Epithelial cell of esophagus (primary cell): ENCODE data around the gene HNRNPM.

Source experiments
- DNase-seq: peaks from one replicate; pipeline ENCODE4 v3.0.0; 2010; ENCODE audit warnings: low read depth
- H3K4me3 ChIP-seq: 2 replicates; pipeline ENCODE4 v1.5.1; 2011; ENCODE audit warnings: mild to moderate bottlenecking, low read length, control low read depth
- CTCF ChIP-seq: IDR thresholded peaks from 2 replicates; pipeline ENCODE4 v1.5.1; 2011; ENCODE audit warnings: low read depth, mild to moderate bottlenecking, low read length, control low read depth, inconsistent platforms; ENCODE audit not compliant: insufficient read depth; ENCODE audit errors: missing control alignments

HNRNPM gene

DNA sequence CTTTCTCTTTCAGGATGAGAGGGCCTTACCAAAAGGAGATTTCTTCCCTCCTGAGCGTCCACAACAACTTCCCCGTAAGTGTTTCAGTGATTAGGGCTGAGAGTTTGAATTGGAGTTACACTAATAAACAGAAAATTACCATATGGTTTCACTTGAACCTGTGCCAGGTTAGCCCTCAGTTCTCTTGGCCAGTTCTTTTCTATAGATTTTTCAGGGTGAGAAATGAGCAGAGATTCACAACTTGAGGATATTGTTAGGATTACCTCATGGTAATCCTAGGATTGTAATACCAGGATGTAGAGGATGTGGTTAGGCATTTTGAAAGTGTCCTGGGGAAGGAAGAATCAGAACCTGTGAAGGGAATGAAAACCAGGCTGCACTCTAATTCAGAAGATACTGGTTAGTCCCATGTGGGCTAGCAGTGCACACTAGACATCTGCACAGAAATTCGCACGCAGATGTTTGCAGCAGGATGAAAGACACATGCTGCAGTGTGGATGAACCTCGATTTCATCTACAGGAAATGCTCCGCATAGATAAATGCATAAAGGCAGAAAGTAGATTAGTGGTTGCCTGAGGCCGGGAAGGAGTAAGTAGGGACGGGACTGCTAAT, 24.1 kb downstream of the HNRNPM start:
- H3K4me3 ChIP-seq = no peak overlapping the region
- TF ChIP-seq CTCF = no peak
- DNase-seq = no peak

GRCh38 chr19:8469613-8470368, 25.0 kb downstream of the HNRNPM start:
- H3K4me3 ChIP-seq = no peak overlapping the region
- no peak for TF ChIP-seq CTCF
- DNase-seq = no peak

DNA sequence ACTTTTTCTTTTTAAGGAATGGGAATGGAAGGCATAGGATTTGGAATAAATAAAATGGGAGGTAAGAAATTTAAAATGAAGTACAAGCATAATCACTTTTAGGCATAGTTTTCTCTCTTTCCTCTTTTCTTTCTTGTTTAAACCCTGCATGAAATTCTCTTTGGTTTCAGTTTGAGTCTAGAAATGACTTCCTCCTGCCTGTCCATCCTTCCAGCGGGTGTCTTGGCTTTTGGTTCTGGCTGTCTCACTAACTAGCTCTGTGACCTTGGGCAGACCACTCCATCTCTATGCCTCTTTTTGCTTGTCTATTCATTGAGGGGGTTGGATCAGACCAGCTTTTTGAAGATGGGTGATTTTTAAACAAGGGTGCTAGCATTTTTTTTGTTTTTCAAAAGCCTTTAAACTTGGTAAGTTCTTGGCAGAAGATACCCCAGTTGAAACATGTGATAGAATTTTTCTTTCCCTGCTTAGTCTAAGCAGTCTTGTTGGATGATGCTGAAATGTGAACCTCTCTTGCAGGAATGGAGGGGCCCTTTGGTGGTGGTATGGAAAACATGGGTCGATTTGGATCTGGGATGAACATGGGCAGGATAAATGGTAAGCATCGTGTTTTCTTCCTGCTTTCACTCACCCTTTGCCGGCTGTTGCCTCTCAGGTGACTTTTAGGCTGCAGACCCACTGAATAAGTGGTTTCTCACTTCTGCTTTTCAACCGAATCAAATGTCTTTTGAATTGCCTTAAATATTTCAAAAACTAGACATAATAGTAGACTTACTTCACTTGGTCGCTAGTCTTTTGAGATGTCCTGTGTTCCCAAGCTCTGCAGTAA, 29.1 kb downstream of the HNRNPM start:
- H3K4me3 ChIP-seq = no peak overlapping the region
- TF ChIP-seq CTCF = no peak
- DNase-seq = no peak

GRCh38 chr19:8475005-8475404, 30.2 kb downstream of the HNRNPM start:
- H3K4me3 ChIP-seq = no peak overlapping the region
- DNase-seq = no peak
- no peak for TF ChIP-seq CTCF

DNA sequence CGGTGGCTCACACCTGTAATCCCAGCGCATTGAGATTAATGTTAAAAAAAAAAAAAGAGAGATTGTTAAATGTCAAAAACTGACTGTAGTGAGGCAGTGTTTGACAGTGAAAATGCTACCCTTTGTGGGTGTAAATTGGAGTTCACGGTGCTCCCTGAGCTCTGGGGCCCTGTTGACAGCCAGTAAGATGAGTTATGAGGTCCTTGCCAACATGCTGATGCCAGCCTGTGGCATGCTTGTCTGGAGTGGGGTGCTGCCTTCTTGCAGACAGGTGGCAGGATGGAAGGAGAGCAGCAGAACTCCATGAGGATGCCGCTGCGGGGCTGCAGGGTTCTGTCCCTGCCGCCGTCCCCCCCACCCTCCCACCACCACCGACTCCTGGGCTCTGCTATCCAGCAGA, 31.7 kb downstream of the HNRNPM start:
- DNase-seq = no peak
- TF ChIP-seq CTCF = no peak
- H3K4me3 ChIP-seq = no peak overlapping the region

GRCh38 chr19:8477889-8478288, 33.1 kb downstream of the HNRNPM start:
- no peak for TF ChIP-seq CTCF
- no peak overlapping the region for H3K4me3 ChIP-seq

More at GRCh38 chr19:8477889-8478288, 33.1 kb downstream of the HNRNPM start:
- DNase-seq = no peak
